Neural cell (in vitro differentiated cells): Measurements from ENCODE around the gene PXK.

ENCODE experiments used
- EP300 ChIP-seq: fragments of 450-650 bp; conservative IDR thresholded peaks from 2 replicates; pipeline ENCODE4 v1.6.1; 2014; ENCODE audit warnings: antibody characterized with exemption, mild to moderate bottlenecking, moderate library complexity; ENCODE audit not compliant: poor library complexity, severe bottlenecking
- MXI1 ChIP-seq: fragments of 450-650 bp; conservative IDR thresholded peaks from 2 replicates; pipeline ENCODE4 v1.6.1; 2014; ENCODE audit warnings: antibody characterized with exemption, mild to moderate bottlenecking; ENCODE audit not compliant: poor library complexity, severe bottlenecking
- POLR2AphosphoS5 ChIP-seq: IDR thresholded peaks from 2 replicates; pipeline ENCODE4 v1.6.1; 2012
- SMC3 ChIP-seq: fragments of 450-650 bp; conservative IDR thresholded peaks from 2 replicates; pipeline ENCODE4 v1.6.1; 2014; ENCODE audit warnings: antibody characterized with exemption, mild to moderate bottlenecking, moderate library complexity; ENCODE audit not compliant: poor library complexity
- TAF1 ChIP-seq: IDR thresholded peaks from 2 replicates; pipeline ENCODE4 v1.6.1; 2012; ENCODE audit warnings: low read depth
- TF ChIP-seq, protein P1 (sequence below): fragments of 450-650 bp; IDR thresholded peaks from 2 replicates; pipeline ENCODE4 v1.5.1; 2014; ENCODE audit warnings: antibody characterized with exemption, mild to moderate bottlenecking, moderate library complexity; ENCODE audit not compliant: poor library complexity, severe bottlenecking
- TF ChIP-seq, protein P2 (sequence below): IDR thresholded peaks from 2 replicates; pipeline ENCODE4 v1.6.1; 2012; ENCODE audit warnings: borderline replicate concordance

GRCh38 chr3:58291671-58292338, 40.9 kb upstream of the PXK start:
- no peak for TF ChIP-seq POLR2AphosphoS5
- TF ChIP-seq, protein P1, sequence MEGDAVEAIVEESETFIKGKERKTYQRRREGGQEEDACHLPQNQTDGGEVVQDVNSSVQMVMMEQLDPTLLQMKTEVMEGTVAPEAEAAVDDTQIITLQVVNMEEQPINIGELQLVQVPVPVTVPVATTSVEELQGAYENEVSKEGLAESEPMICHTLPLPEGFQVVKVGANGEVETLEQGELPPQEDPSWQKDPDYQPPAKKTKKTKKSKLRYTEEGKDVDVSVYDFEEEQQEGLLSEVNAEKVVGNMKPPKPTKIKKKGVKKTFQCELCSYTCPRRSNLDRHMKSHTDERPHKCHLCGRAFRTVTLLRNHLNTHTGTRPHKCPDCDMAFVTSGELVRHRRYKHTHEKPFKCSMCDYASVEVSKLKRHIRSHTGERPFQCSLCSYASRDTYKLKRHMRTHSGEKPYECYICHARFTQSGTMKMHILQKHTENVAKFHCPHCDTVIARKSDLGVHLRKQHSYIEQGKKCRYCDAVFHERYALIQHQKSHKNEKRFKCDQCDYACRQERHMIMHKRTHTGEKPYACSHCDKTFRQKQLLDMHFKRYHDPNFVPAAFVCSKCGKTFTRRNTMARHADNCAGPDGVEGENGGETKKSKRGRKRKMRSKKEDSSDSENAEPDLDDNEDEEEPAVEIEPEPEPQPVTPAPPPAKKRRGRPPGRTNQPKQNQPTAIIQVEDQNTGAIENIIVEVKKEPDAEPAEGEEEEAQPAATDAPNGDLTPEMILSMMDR = no peak
- TF ChIP-seq TAF1 = no peak
- TF ChIP-seq, protein P2, sequence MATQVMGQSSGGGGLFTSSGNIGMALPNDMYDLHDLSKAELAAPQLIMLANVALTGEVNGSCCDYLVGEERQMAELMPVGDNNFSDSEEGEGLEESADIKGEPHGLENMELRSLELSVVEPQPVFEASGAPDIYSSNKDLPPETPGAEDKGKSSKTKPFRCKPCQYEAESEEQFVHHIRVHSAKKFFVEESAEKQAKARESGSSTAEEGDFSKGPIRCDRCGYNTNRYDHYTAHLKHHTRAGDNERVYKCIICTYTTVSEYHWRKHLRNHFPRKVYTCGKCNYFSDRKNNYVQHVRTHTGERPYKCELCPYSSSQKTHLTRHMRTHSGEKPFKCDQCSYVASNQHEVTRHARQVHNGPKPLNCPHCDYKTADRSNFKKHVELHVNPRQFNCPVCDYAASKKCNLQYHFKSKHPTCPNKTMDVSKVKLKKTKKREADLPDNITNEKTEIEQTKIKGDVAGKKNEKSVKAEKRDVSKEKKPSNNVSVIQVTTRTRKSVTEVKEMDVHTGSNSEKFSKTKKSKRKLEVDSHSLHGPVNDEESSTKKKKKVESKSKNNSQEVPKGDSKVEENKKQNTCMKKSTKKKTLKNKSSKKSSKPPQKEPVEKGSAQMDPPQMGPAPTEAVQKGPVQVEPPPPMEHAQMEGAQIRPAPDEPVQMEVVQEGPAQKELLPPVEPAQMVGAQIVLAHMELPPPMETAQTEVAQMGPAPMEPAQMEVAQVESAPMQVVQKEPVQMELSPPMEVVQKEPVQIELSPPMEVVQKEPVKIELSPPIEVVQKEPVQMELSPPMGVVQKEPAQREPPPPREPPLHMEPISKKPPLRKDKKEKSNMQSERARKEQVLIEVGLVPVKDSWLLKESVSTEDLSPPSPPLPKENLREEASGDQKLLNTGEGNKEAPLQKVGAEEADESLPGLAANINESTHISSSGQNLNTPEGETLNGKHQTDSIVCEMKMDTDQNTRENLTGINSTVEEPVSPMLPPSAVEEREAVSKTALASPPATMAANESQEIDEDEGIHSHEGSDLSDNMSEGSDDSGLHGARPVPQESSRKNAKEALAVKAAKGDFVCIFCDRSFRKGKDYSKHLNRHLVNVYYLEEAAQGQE = peak; percentile 76
- no peak for TF ChIP-seq SMC3
- TF ChIP-seq EP300 = peak; percentile 32
- TF ChIP-seq MXI1 = peak; percentile 16
